ENCODE data around the gene ACVRL1.
A peak's percentile ranks its signal among the peaks of the same experiment; 100 is the strongest.

- TF ChIP-seq CTCF (IDR thresholded peaks at IDR 0.05; ENCODE audit: low read depth, low read length, missing input control) (no peak), EGR1 (IDR thresholded peaks at IDR 0.05; ENCODE audit: low read depth in 2 of 2) (no peak), MAX (IDR thresholded peaks at IDR 0.05) (no peak), JUND (IDR thresholded peaks at IDR 0.05) (no peak), YY1 (IDR thresholded peaks at IDR 0.05) (no peak), RAD21 (IDR thresholded peaks at IDR 0.05) (no peak), RXRA (IDR thresholded peaks at IDR 0.05) (no peak), ATF3 (IDR thresholded peaks at IDR 0.05) (no peak), FOXA2 (IDR thresholded peaks at IDR 0.05) (no peak), GABPA (IDR thresholded peaks at IDR 0.05 in 1 of 2, conservative IDR thresholded peaks at IDR 0.05 in 1 of 2) (no peak), REST (IDR thresholded peaks at IDR 0.05) (no peak), SP1 (IDR thresholded peaks at IDR 0.05) (no peak), NR2F2 (IDR thresholded peaks at IDR 0.05) (peak; percentile 11)
These were observed 10.1 kb upstream of the ACVRL1 start for GRCh38 chr12:51897181-51897580.

Data from liver (tissue), 3 donors.